K562 (cell line): ENCODE results near the gene PNMA8B. TPM values are rescaled to one million over a fixed set of nuclear protein-coding genes. Genes with fewer than 3 reads are reported as not detected.

Experiments
- CHD1 ChIP-seq: fragments of 200-600 bp; sonication (generic); IDR thresholded peaks from one replicate; pipeline ENCODE4 v1.6.1; 2012; ENCODE audit warnings: mild to moderate bottlenecking, moderate library complexity, low read length, inconsistent platforms
- CREB3L1 ChIP-seq: fragments of 450-650 bp; IDR thresholded peaks from 2 replicates; pipeline ENCODE4 v1.6.1; 2014; ENCODE audit warnings: low read depth, mild to moderate bottlenecking, moderate library complexity, borderline replicate concordance
- CXXC5 ChIP-seq: fragments of 250-450 bp; sonication (Bioruptor Pico); IDR thresholded peaks from 2 replicates; pipeline ENCODE4 v1.8.0; 2022; ENCODE audit warnings: inconsistent platforms, mild to moderate bottlenecking, moderate library complexity
- FOXM1 ChIP-seq, 2 experiments: fragments of 450-650 bp in 1 of 2; sonication (generic) in 1 of 2; formaldehyde crosslinking in 1 of 2; IDR thresholded peaks; 2 replicates each; pipeline versions ENCODE4 v1.6.1 to v1.9.0; 2017 to 2022; ENCODE audit warnings: low read depth in 2 of 2, mild to moderate bottlenecking in 2 of 2, missing genetic modification reagents in 1 of 2, moderate library complexity in 1 of 2
- IRF2 ChIP-seq: sonication (generic); formaldehyde crosslinking; IDR thresholded peaks from 2 replicates; pipeline ENCODE4 v1.8.1; 2022; ENCODE audit warnings: mild to moderate bottlenecking, missing genetic modification reagents
- PHF8 ChIP-seq: fragments of 200-600 bp; sonication (generic); IDR thresholded peaks from 2 replicates; pipeline ENCODE4 v1.6.1; 2012; ENCODE audit warnings: mixed run types, mild to moderate bottlenecking, inconsistent platforms, low read length, moderate library complexity, borderline replicate concordance
- SRF ChIP-seq, 2 experiments: fragments of 250-450, 450-650 bp in 1 of 2; sonication (Bioruptor Pico) in 1 of 2; sonication (generic) in 1 of 2; formaldehyde crosslinking; IDR thresholded peaks; 2 replicates each; pipeline versions ENCODE4 v1.5.0 to v1.5.1; 2020 to 2022; ENCODE audit warnings: mild to moderate bottlenecking in 1 of 2, missing genetic modification reagents in 1 of 2
- SUPT5H ChIP-seq: fragments of 450-650 bp; IDR thresholded peaks from 2 replicates; pipeline ENCODE4 v1.6.1; 2016
- TEAD2 ChIP-seq: fragments of 450-650 bp; IDR thresholded peaks from 2 replicates; pipeline ENCODE4 v1.6.1; 2016; ENCODE audit warnings: missing genetic modification characterization, control low read depth, missing compliant biosample characterization
- XRCC3 ChIP-seq: fragments of 450-650 bp; IDR thresholded peaks from 2 replicates; pipeline ENCODE4 v1.6.1; 2017; ENCODE audit warnings: mild to moderate bottlenecking, moderate library complexity
- ZBTB43 ChIP-seq: sonication (generic); formaldehyde crosslinking; IDR thresholded peaks from 2 replicates; pipeline ENCODE4 v1.8.0; 2023; ENCODE audit warnings: mild to moderate bottlenecking, missing genetic modification reagents
- ZNF444 ChIP-seq: fragments of 250-450 bp; sonication (Bioruptor Pico); IDR thresholded peaks from 2 replicates; pipeline ENCODE4 v1.4.0; 2020; ENCODE audit warnings: mild to moderate bottlenecking, moderate library complexity
- ZNF695 ChIP-seq: fragments of 450-650 bp; formaldehyde crosslinking; IDR thresholded peaks from 2 replicates; pipeline ENCODE4 v1.4.0; 2020; ENCODE audit warnings: mild to moderate bottlenecking, moderate library complexity
- polyA plus RNA-seq, 8 experiments: library from polyadenylated mRNA; depleted of rRNA in 4 of 8; stranded (reverse) in 5 of 8; unstranded in 3 of 8; fragments of >200 nt; fragmentation: Nextera tagmentation in 2 of 8; fragmentation: Illumina TruSeq in 1 of 8; extraction: Ambion mirVana in 2 of 8; extraction: Trizol in 1 of 8; gene quantifications; 2 replicates each; pipeline versions ENCODE4 v1.2.1 to v1.2.3, GENCODE V29; 2011 to 2014; ENCODE audit warnings: inconsistent platforms in 1 of 8, missing spikeins in 1 of 8
- total RNA-seq, 7 experiments: library from RNA; depleted of rRNA in 6 of 7; stranded (reverse); fragments of >200 nt in 6 of 7; fragmentation: Illumina TruSeq in 2 of 7; extraction: Trizol in 2 of 7; gene quantifications; 2 replicates each; pipeline versions ENCODE4 v1.2.1 to v1.2.3, GENCODE V29; 2011 to 2021; ENCODE audit warnings: low replicate concordance in 1 of 7
- TF ChIP-seq, protein P1 (sequence below), 2 experiments: IDR thresholded peaks; 2 replicates each; pipeline ENCODE4 v1.6.1; 2011; ENCODE audit warnings: borderline replicate concordance in 1 of 2, control low read depth in 1 of 2, low read depth in 1 of 2, low read length in 1 of 2, mild to moderate bottlenecking in 1 of 2, mixed read lengths in 1 of 2, moderate library complexity in 1 of 2; ENCODE audit not compliant: insufficient read depth in 1 of 2, insufficient read length in 1 of 2, poor library complexity in 1 of 2, severe bottlenecking in 1 of 2; ENCODE audit errors: extremely low read depth in 1 of 2
- TF ChIP-seq, protein P2 (sequence below): fragments of 450-650 bp; IDR thresholded peaks from 2 replicates; pipeline ENCODE4 v1.6.1; 2016; ENCODE audit warnings: missing biosample characterization, missing genetic modification characterization
- TF ChIP-seq, protein P3 (sequence below): IDR thresholded peaks from 2 replicates; pipeline ENCODE4 v1.6.1; 2012; ENCODE audit warnings: low read depth, low read length, improper control_type of control experiment, borderline replicate concordance
- TF ChIP-seq, protein P4 (sequence below): sonication (generic); formaldehyde crosslinking; IDR thresholded peaks from 2 replicates; pipeline ENCODE4 v1.8.0; 2022; ENCODE audit warnings: mild to moderate bottlenecking, missing genetic modification reagents

The PNMA8B gene
- total and polyA plus RNA-seq, 9 of the 15 experiments (the other 6 are each of a cell fraction or from before 2014, with no cell fraction given) = not detected

- TF ChIP-seq, protein P1, sequence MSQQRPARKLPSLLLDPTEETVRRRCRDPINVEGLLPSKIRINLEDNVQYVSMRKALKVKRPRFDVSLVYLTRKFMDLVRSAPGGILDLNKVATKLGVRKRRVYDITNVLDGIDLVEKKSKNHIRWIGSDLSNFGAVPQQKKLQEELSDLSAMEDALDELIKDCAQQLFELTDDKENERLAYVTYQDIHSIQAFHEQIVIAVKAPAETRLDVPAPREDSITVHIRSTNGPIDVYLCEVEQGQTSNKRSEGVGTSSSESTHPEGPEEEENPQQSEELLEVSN (IDR thresholded peaks at IDR 0.05; ENCODE audit: borderline replicate concordance in 1 of 2, extremely low read depth in 1 of 2, insufficient read depth in 1 of 2, insufficient read length in 1 of 2, low read depth in 1 of 2, low read length in 1 of 2, poor library complexity in 1 of 2, severe bottlenecking in 1 of 2) = peak; percentile 18 to 44
- TF ChIP-seq, protein P2, sequence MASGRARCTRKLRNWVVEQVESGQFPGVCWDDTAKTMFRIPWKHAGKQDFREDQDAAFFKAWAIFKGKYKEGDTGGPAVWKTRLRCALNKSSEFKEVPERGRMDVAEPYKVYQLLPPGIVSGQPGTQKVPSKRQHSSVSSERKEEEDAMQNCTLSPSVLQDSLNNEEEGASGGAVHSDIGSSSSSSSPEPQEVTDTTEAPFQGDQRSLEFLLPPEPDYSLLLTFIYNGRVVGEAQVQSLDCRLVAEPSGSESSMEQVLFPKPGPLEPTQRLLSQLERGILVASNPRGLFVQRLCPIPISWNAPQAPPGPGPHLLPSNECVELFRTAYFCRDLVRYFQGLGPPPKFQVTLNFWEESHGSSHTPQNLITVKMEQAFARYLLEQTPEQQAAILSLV = no peak
- TF ChIP-seq, protein P3, sequence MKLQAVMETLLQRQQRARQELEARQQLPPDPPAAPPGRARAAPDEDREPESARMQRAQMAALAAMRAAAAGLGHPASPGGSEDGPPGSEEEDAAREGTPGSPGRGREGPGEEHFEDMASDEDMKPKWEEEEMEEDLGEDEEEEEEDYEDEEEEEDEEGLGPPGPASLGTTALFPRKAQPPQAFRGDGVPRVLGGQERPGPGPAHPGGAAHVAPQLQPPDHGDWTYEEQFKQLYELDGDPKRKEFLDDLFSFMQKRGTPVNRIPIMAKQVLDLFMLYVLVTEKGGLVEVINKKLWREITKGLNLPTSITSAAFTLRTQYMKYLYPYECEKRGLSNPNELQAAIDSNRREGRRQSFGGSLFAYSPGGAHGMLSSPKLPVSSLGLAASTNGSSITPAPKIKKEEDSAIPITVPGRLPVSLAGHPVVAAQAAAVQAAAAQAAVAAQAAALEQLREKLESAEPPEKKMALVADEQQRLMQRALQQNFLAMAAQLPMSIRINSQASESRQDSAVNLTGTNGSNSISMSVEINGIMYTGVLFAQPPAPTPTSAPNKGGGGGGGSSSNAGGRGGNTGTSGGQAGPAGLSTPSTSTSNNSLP = no peak
- no peak for TF ChIP-seq ZNF695 (CRISPR knock-in tag)
- TF ChIP-seq CHD1 = no peak
- TF ChIP-seq, protein P4, sequence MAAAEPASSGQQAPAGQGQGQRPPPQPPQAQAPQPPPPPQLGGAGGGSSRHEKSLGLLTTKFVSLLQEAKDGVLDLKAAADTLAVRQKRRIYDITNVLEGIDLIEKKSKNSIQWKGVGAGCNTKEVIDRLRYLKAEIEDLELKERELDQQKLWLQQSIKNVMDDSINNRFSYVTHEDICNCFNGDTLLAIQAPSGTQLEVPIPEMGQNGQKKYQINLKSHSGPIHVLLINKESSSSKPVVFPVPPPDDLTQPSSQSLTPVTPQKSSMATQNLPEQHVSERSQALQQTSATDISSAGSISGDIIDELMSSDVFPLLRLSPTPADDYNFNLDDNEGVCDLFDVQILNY (CRISPR knock-in tag) = no peak
- TF ChIP-seq FOXM1 (IDR thresholded peaks at IDR 0.05; ENCODE audit: low read depth) = no peak
- TF ChIP-seq FOXM1 (CRISPR knock-in tag; IDR thresholded peaks at IDR 0.05; ENCODE audit: low read depth) = no peak
- no peak for TF ChIP-seq CREB3L1
- no peak for TF ChIP-seq ZBTB43 (CRISPR knock-in tag)
- peak in 1 of 2 experiments; percentile 34; a peak in 1 of 4 replicates for TF ChIP-seq SRF (CRISPR knock-in tag; IDR thresholded peaks at IDR 0.05)
- peak; percentile 36 for TF ChIP-seq CXXC5
- no peak for TF ChIP-seq ZNF444 (CRISPR knock-in tag)
- TF ChIP-seq IRF2 (CRISPR knock-in tag) = no peak
- TF ChIP-seq SUPT5H = no peak
- TF ChIP-seq XRCC3 = no peak
- TF ChIP-seq PHF8 = no peak
- TF ChIP-seq TEAD2 = no peak
These were observed 18.0 kb upstream of the PNMA8B start (continued) for GRCh38 chr19:46513461-46514236.
